Heart right ventricle (tissue), 16 donors: ENCODE results near the gene BTBD9. TPM values are rescaled to one million over a fixed set of nuclear protein-coding genes. Genes with fewer than 3 reads are reported as not detected.

Source experiments
- ATAC-seq, 8 donors: fragments of 200-7000 bp; cut with Tn5 transposase; one replicate each; pipeline ENCODE4 v1.9.1; 2020; ENCODE audit warnings: mild to moderate bottlenecking in 8 of 8, moderate library complexity in 8 of 8, moderate number of reproducible peaks in 1 of 8
- DNase-seq, 2 donors: peaks; one replicate each; pipeline ENCODE4 v3.0.0-alpha.2; 2020
- H3K27ac ChIP-seq, 10 donors: fragments of 200-600 bp; sonication (generic) in 2 of 10; one replicate each; pipeline versions ENCODE4 v1.5.0 to v1.8.0; 2020 to 2022; ENCODE audit warnings: mild to moderate bottlenecking in 3 of 10
- H3K27me3 ChIP-seq, 7 donors: fragments of 200-600 bp; one replicate each; pipeline ENCODE4 v1.8.0; 2021 to 2022; ENCODE audit warnings: mild to moderate bottlenecking in 2 of 7
- H3K36me3 ChIP-seq, 9 donors: fragments of 200-600 bp; sonication (generic) in 1 of 9; one replicate each; pipeline versions ENCODE4 v1.5.0 to v1.8.0; 2020 to 2022; ENCODE audit warnings: mild to moderate bottlenecking in 2 of 9
- H3K4me1 ChIP-seq, 9 donors: fragments of 200-600 bp; sonication (generic) in 1 of 9; one replicate each; pipeline versions ENCODE4 v1.5.0 to v1.8.0; 2020 to 2022; ENCODE audit warnings: mild to moderate bottlenecking in 4 of 9
- H3K4me3 ChIP-seq, 10 donors: fragments of 200-600 bp; sonication (generic) in 2 of 10; one replicate each; pipeline versions ENCODE4 v1.5.0 to v1.8.0; 2020 to 2022; ENCODE audit warnings: mild to moderate bottlenecking in 7 of 10, moderate library complexity in 2 of 10
- H3K9me3 ChIP-seq, 11 donors: fragments of 200-600 bp in 10 of 11; sonication (generic) in 2 of 11; one replicate each; pipeline versions ENCODE4 v1.5.0 to v1.8.0; 2013 to 2022; ENCODE audit warnings: mild to moderate bottlenecking in 2 of 11, control low read depth in 1 of 11, moderate library complexity in 1 of 11
- WGBS, 2 donors: extraction: QIAGEN DNeasy Blood & Tissue Kit; methylation state at CpG; one replicate each; pipeline ENCODE4 v1.1.7; 2013; ENCODE audit warnings: inconsistent platforms in 1 of 2; 5-methylcytosine and 5-hydroxymethylcytosine counted together
- intact Hi-C, 10 donors: fragments of 100-400 bp; cut with DNase I; formaldehyde crosslinking; loops; one replicate each; pipeline versions ENCODE4 v1.11.1 to v1.14.2; 2022
- polyA plus RNA-seq, 2 donors: library from polyadenylated mRNA; stranded (reverse); fragments of 200-250 nt; gene quantifications; one replicate each; pipeline ENCODE4 v1.2.3, GENCODE V29; 2013
- total RNA-seq, 10 donors: library from RNA; stranded (reverse); fragmentation: NEBNext Ultra II Directional in 3 of 10; extraction: Animal tissue kit (Norgen Biotek cat#: 25700) in 3 of 10; gene quantifications; one replicate each; pipeline versions ENCODE4 v1.2.1 to v1.2.4, GENCODE V29; 2021 to 2023
- TF ChIP-seq, protein P1 (sequence below), 9 donors: fragments of 200-600 bp; sonication (generic) in 2 of 9; IDR thresholded peaks; one replicate each; pipeline versions ENCODE4 v1.5.0 to v1.8.0; 2021 to 2022; ENCODE audit warnings: antibody characterized with exemption in 9 of 9, mild to moderate bottlenecking in 5 of 9, moderate library complexity in 1 of 9
- donor health status: Arrhythmogenic right ventricular cardiomyopathy.
- donor health status: ischemic (EF 13 %, LVEDD 7.1; RV severe dilation, severe dysfunction).
- donor health status: healthy with polysubstance abuse.
- donor health status: DM: no; HTN: yes; CAD: no.
- donor health status: DM: no; HTN: no; CAD: no.
- donor health status: ischemic (EF 25% LVEDD 6.9; RV normal size, moderate dysfunction).
- donor health status: ischemic (EF 25% LVEDD 5.7; RV mildly dilated, moderate dysfunction).
- donor health status: healthy.
- donor health status: DM: yes; HTN: yes; CAD: no.
- donor health status: Ischemic cardiomyopathy.
- donor health status: ischemic (EF 35%, LVEDD 5.7; RV mildly dilated, moderate dysfunction).
- donor health status: nonischemic (EF 11% LVEDD 7.7; RV severe dilation, severe dysfunction).
- donor health status: DM: yes; HTN: yes; CAD: no.
- donor health status: PGD.
- donor health status: ischemic (EF 29% LVEDD 5.4; RV normal size, mild dysfunction).
- donor health status: nonischemic (EF 23%, LVEDD 6.1; RV moderate dilation, normal function).

BTBD9 gene
- total and polyA plus RNA-seq, 12 donors, result 4.2 to 27.7 (median 18.3) TPM

GRCh38 chr6:38264605-38265004, 375.1 kb downstream of the BTBD9 start:
- peaks cover 0 to 49% (median 25%) of the 10 kb centered on the region in 9 donors for H3K4me1 ChIP-seq
- no peaks in the 10 kb centered on the region for H3K27me3 ChIP-seq
- no peaks in the 10 kb centered on the region for H3K9me3 ChIP-seq
- TF ChIP-seq, protein P1, sequence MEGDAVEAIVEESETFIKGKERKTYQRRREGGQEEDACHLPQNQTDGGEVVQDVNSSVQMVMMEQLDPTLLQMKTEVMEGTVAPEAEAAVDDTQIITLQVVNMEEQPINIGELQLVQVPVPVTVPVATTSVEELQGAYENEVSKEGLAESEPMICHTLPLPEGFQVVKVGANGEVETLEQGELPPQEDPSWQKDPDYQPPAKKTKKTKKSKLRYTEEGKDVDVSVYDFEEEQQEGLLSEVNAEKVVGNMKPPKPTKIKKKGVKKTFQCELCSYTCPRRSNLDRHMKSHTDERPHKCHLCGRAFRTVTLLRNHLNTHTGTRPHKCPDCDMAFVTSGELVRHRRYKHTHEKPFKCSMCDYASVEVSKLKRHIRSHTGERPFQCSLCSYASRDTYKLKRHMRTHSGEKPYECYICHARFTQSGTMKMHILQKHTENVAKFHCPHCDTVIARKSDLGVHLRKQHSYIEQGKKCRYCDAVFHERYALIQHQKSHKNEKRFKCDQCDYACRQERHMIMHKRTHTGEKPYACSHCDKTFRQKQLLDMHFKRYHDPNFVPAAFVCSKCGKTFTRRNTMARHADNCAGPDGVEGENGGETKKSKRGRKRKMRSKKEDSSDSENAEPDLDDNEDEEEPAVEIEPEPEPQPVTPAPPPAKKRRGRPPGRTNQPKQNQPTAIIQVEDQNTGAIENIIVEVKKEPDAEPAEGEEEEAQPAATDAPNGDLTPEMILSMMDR (IDR thresholded peaks at IDR 0.05), result no peak
- no peak for ATAC-seq
- H3K27ac ChIP-seq, result no peak overlapping the region
- no peak for DNase-seq
- intact Hi-C loops, result no loop called here
- no peak overlapping the region for H3K4me3 ChIP-seq
- no peaks in the 10 kb centered on the region for H3K36me3 ChIP-seq
- WGBS, 2 donors, result 72 to 73% methylated on average over 8 of the region's 8 CpGs

GRCh38 chr6:38262609-38263008, 377.1 kb downstream of the BTBD9 start:
- Histone ChIP-seq H3K4me3 (no peak overlapping the region), H3K4me1 (peaks cover 0 to 40% (median 21%) of the 10 kb centered on the region in 9 donors), H3K27ac (peak overlapping the region in 8 of 10 donors; percentile 24 to 89 (median 74)), H3K9me3 (no peaks in the 10 kb centered on the region), H3K36me3 (peaks cover 0 to 9% (median 0%) of the 10 kb centered on the region in 9 donors), H3K27me3 (no peaks in the 10 kb centered on the region)
- intact Hi-C loops, result no loop called here
- TF ChIP-seq, protein P1 (IDR thresholded peaks at IDR 0.05), result no peak
- WGBS, 2 donors, result 86 to 89% methylated on average over 2 of the region's 2 CpGs
- peak in 1 of 8 donors; percentile 15 for ATAC-seq
- DNase-seq, result no peak

DNA sequence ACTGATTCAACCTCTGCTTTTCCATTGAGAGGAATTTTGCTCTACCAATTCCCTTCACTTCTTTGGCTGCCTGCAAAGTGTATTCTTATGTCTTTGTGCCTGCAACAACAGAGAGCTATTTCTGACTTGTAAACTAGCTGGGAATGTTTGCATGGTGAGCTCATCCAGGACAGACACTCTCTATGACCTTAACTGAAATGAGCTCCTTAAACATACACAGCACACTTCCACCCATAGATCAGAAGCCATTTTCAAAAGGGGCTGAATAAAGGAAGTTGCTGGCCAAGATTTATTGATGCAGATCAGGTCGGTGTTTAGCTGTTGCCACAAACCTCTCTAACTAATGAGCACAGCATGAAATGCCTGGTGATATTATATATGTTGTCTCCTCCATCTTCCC, 377.7 kb downstream of the BTBD9 start:
- no peak overlapping the region for H3K4me3 ChIP-seq
- 30 to 33% methylated on average over 1 of the region's 1 CpG for WGBS, 2 donors
- H3K36me3 ChIP-seq, result peaks cover 0 to 15% (median 0%) of the 10 kb centered on the region in 9 donors
- peaks cover 0 to 40% (median 21%) of the 10 kb centered on the region in 9 donors for H3K4me1 ChIP-seq
- DNase-seq, result peak in 1 of 2 donors; percentile 15
- no peaks in the 10 kb centered on the region for H3K27me3 ChIP-seq
- H3K9me3 ChIP-seq, result no peaks in the 10 kb centered on the region
- intact Hi-C loops, result no loop called here
- ATAC-seq, result peak; percentile 89 to 97 (median 92)
- peak overlapping the region; percentile 2 to 89 (median 68) for H3K27ac ChIP-seq
- TF ChIP-seq, protein P1 (IDR thresholded peaks at IDR 0.05), result no peak

DNA sequence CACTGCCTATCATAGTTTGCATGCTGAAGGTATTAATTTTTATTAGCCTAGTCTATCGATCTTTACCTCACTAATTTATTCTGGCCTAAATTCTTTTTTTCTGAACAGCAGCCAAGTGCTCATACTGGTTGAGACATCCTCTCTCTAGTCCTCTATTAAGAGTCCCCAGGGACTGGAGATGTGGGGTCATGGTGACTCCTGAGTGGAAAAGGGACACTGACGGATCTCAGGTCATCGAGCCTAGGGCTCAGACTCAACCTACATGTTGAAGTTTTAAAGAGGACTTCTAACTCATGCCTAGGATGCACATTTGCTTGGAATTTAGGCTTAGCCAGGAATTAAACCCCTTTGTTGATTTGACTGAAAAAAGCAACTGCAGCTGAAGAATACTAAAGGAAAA, 378.1 kb downstream of the BTBD9 start:
- 21 to 35% methylated on average over 3 of the region's 3 CpGs for WGBS, 2 donors
- peak in 7 of 8 donors; percentile 16 to 71 (median 55) for ATAC-seq

More for the DNA sequence above, 378.1 kb downstream of the BTBD9 start:
- Histone ChIP-seq H3K27ac (peak overlapping the region; percentile 2 to 89 (median 68)), H3K27me3 (no peaks in the 10 kb centered on the region), H3K4me1 (peaks cover 0 to 40% (median 21%) of the 10 kb centered on the region in 9 donors), H3K36me3 (peaks cover 0 to 15% (median 0%) of the 10 kb centered on the region in 9 donors), H3K9me3 (no peaks in the 10 kb centered on the region), H3K4me3 (no peak overlapping the region)
- intact Hi-C loops, result no loop called here
- TF ChIP-seq, protein P1 (IDR thresholded peaks at IDR 0.05), result no peak
- DNase-seq, result no peak
